Iris pigment epithelial cell (primary cell): ENCODE results near the gene MAB21L2.
"Not testable (repeated sequence)": the region's sequence is repeated elsewhere in the genome, so short reads cannot be mapped to it uniquely, and the experiment has no call there.

Source experiments
- DNase-seq: peaks from one replicate; pipeline ENCODE4 v3.0.0-alpha.2; 2011; ENCODE audit warnings: low read depth

MAB21L2 gene

DNA sequence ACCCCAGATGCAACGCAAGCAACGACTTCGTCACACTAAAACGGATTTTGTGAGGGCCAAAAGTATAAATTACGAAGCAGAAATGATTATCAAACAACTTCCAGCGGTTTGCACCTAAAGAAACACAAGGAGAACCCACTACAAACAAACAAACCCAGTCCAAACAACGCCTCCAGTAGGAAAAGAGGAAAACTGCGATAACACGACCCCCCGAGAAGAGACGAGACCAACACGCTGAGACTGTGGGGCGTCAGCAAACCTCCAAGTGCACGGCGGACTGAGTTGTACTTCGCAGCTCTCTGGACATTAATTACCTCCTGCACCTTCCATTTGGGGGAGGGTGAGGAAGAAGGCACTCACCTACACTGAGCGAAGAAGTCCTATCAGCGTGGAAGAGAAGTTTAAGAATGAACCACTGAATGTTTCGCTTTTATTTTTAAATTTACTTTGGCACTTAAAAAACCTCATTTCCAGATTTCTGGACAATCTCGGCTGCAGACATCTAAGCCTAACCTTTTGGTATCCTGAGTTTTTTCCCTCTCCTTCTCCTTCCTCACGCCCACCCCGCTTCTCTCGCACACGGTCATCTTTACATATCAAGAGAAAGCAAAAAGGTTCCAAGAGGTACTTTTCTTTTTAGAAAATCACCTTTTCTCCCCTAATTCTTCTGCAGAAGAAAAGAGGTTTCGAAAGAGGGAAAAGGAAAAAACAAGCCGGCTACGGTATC lies at the start of gene MAB21L2:
TSS of gene MAB21L2 (plus strand) at position 6 of the 727 bp plus-strand sequence. CDS start 879 bp downstream, outside the sequence.
- DNase-seq: peak; percentile 49

DNA sequence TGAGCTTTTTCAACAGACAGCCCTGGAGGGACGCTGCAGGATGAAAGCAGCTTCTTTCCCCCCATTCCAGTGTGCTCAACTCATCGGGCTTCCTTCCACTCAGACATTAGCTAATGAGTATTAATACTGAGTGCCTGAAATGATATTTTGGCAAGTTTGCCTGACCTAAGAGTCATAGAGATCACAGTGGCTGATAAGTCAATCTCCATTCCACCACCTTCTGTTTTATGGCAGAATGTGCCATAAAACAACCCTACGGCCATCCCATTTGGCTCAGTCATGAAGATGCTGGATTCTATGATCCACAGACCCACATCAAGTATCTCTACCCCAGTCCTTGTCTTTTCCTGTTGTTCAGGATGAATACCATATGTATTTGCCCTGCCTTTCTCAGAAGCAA lies 48.3 kb upstream of the MAB21L2 start:
- no peak for DNase-seq

DNA sequence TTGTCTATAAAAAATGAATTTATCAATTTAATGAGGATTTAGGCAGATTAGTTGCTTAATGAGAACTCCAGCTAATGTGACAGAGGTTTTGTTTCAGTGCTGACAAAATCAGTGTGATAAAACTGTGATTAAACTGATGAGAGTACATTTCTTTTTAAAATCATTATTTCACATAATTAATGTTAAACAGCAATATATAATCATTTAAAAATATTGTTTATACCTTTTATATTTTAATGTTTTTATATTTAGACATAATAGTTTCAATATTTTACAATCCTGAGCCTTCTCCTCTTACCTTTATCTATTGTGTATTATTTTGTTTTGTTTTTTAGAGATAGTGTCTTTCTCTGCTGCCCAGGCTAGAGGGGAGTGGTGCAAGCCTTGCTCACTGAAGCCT lies 47.1 kb upstream of the MAB21L2 start:
- DNase-seq: no peak

DNA sequence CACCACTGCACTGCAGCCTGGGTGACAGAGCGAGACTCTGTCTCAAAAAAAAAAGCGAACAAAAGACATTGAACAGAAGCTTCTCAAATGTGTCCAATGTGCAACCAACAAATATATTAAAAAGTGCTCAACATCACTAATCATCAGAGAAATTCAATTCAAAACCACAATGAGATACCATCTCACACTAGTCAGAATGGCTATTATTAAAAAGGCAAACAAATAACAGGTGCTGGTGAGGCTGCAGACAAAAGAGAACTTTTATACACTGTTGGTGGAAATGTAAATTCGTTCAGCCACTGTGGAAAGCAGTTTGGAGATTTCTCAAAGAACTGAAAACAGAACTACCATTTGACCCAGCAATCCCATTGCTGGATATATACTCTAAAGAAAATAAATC lies 44.0 kb upstream of the MAB21L2 start:
- DNase-seq: not testable (repeated sequence)

GRCh38 chr4:150540536-150540935 lies 41.4 kb upstream of the MAB21L2 start:
- DNase-seq: no peak

GRCh38 chr4:150540959-150541360 lies 41.0 kb upstream of the MAB21L2 start:
- DNase-seq: peak; percentile 1

GRCh38 chr4:150541681-150542080 lies 40.3 kb upstream of the MAB21L2 start:
- DNase-seq: no peak

- DNase-seq: no peak
Observed at GRCh38 chr4:150543042-150543441, 38.9 kb upstream of the MAB21L2 start.

- no peak for DNase-seq
Observed at GRCh38 chr4:150546286-150546685, 35.7 kb upstream of the MAB21L2 start.

- DNase-seq: no peak
Observed at GRCh38 chr4:150547154-150547838, 34.7 kb upstream of the MAB21L2 start.

DNA sequence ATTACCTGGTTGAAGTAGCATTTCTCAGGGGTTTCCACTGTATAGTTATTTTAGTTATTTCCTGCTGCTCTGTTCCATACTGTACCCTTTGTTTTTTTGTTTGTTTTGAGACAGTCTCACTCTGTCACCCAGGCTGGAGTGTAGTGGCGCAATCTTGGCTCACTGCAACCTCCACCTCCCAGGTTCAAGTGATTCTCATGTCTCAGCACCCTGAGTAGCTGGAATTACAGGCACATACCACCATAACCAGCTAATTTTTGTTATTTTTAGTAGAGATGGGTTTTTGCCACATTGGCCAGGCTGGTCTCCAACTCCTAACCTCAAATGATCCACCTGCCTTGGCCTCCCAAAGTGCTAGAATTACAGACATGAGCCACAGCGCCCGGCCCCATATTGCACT lies 24.1 kb upstream of the MAB21L2 start:
- not testable (repeated sequence) for DNase-seq

DNA sequence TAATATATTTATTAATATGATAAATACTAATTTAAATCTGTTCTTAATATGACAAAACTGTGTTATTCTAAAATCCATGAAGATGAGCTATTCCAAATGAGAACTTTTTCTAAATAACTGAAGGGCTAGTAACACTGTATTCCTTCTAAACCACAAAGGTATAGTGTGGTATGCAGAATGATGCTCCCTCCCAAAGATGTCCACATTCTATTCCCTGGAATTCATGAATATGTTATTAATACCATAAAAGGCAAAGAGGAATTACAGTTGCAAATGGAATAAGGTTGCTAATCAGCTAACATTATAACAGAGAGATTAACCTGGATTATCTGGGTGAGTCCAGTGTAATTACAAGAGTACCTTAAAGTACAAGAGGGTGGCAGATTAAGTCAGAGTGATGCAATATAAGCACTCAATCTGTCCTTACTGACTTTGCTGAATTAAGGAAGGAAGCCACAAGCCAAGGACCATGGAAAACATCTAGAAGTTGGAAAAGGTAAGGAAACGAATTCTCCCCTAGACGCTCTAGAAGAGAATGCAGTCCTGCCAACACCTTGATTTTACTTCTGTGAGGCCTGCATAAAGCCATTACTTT lies 20.7 kb upstream of the MAB21L2 start:
- DNase-seq: no peak

GRCh38 chr4:150562250-150562649 lies 19.7 kb upstream of the MAB21L2 start:
- DNase-seq: no peak

DNA sequence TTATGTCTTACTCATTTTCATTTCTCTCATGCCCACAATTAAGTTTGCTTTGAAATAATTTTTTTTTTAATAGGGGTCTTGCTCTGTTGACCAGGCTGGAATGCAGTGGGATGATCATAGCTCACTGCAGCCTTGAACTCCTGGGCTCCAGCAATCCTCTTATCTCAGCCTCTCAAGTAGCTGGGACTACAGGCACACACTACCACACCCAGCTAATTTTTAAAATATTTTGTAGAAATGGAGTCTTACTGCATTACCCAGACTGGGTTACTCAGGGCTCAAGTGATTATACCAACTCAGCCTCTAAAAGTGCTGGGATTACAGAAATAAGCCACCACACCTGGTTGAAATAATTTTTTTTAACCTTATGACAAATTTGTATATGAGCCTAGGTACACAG lies 19.2 kb upstream of the MAB21L2 start:
- DNase-seq: no peak

GRCh38 chr4:150564967-150565366 lies 17.0 kb upstream of the MAB21L2 start:
- not testable (repeated sequence) for DNase-seq

DNA sequence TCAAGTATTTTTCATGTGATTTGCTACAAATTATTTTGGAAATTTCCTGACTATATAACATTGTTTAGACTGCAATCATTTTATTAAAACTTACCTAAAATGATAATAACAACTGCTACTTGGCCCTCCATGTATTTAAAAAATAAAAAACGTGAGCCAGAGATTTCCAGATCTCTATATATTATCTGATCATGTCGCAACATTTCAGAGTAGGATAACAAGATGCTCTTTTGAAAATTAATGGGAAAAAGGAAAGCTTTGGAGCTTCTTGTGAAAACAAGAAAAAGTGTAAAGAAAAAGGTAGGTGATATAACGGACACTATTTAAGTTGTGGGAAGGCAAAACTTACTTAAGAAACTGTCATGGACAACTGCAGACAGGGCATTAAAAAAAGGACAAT lies 14.9 kb upstream of the MAB21L2 start:
- no peak for DNase-seq

- peak; percentile 93 for DNase-seq
Observed at GRCh38 chr4:150569384-150569987, 12.5 kb upstream of the MAB21L2 start.

GRCh38 chr4:150569998-150570535 lies 11.9 kb upstream of the MAB21L2 start:
- no peak for DNase-seq

- DNase-seq: no peak
Observed at GRCh38 chr4:150570862-150571261, 11.1 kb upstream of the MAB21L2 start.

- no peak for DNase-seq
Observed at GRCh38 chr4:150572704-150573504, 9.0 kb upstream of the MAB21L2 start.

DNA sequence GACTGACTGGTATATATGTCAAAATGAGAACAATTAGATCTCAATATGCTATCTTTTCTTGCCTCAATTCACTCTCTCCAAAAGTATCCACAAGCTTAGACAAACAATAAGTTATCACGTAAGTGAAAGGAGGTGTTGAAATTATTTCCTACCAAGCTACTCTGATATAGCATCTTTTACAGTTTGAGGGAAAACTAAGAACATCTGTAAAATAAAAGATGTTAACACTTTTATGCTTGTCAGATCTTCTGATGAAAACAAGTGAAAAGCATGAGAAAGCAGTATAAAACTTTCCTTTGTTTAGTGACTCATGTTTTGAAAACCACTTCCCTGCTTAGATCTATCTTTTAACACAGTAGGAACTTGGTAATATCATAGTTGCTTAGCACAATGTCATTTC lies 8.4 kb upstream of the MAB21L2 start:
- peak; percentile 58 for DNase-seq

GRCh38 chr4:150574678-150575077 lies 7.3 kb upstream of the MAB21L2 start:
- no peak for DNase-seq
